ENCODE results near the gene UQCR11.

The UQCR11 gene

GRCh38 chr19:1585243-1585580 is 20.1 kb downstream of the UQCR11 start:
- no peak for DNase-seq

DNA sequence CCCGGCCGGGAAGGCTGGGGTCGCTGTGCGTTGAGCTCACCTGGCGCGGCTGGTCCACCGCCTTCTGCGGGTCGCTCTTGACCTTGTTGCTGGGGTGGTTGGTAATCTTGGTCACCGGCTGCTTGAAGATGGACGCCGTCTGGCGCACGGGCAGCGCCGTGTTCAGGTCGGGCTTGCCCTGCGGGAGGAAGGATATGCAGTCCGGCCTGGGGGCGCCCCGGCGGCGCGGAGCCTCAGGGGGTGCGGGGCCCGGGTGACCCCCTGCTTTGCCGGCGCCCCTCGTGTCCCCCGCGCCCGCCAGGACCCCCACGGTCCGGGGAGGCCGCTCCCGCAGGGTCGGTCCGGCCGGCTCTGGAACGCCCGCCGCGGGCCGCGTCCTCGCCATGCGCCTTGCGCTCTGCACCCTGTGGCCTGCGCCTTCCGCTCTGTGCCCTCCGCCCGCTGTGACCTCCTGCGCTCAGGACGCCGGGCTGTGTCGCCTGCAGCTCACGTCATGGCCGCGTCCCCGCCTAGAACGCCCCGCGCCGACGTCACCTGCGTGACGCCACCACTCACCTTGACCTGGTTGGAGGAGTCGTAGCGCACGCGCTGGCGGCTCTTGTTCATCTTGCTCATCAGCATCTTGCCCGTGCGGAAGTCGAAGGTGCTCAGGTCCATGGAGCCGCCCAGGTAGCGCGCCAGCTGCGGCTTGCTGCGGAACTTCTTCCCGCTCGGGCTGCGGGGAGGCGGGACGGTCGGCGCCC is 20.6 kb downstream of the UQCR11 start:
- DNase-seq, result no peak

GRCh38 chr19:1582201-1582600 is 23.1 kb downstream of the UQCR11 start:
- DNase-seq, result no peak

DNA sequence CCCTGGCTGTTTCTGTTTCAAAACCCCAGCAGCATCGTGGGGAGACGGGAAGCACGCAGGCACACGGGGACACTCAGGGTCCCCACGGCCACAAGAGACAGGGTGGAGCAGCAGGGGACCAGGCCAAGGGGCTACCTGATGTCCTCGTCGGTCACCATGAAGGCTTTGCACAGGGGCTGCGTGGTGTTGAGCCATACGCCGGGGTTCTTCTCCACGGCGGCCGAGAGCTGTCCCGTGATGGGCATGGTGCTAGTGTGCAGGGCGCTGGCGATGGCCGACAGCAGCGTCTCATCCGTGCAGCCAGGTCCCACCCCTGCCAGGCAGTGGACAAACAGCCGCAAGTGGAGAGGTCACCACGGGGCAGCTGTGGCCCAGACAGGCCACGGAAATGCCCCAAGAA is 24.3 kb downstream of the UQCR11 start:
- DNase-seq, result no peak

DNA sequence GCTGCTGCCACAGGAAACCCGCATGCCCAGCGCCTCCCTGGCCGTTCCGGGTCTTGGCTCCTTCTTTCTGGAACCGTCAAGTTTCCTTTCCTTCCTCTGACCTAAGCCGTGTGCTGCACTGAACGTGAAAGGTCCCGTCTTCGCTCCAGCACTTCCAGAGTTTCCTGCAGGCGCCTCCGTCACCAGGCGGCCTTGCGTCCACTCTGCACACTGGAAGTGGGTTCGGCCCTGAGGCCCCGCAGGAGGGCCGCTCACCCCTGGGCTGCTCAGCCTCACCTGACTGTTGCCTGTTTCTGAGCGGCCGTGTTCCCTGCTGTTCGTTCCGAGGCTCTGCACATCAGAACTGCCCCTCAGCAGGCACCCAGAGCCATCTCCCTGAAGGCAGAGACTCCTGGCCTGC is 24.9 kb downstream of the UQCR11 start:
- DNase-seq, result no peak

GRCh38 chr19:1579222-1579621 is 26.0 kb downstream of the UQCR11 start:
- DNase-seq, result no peak

DNA sequence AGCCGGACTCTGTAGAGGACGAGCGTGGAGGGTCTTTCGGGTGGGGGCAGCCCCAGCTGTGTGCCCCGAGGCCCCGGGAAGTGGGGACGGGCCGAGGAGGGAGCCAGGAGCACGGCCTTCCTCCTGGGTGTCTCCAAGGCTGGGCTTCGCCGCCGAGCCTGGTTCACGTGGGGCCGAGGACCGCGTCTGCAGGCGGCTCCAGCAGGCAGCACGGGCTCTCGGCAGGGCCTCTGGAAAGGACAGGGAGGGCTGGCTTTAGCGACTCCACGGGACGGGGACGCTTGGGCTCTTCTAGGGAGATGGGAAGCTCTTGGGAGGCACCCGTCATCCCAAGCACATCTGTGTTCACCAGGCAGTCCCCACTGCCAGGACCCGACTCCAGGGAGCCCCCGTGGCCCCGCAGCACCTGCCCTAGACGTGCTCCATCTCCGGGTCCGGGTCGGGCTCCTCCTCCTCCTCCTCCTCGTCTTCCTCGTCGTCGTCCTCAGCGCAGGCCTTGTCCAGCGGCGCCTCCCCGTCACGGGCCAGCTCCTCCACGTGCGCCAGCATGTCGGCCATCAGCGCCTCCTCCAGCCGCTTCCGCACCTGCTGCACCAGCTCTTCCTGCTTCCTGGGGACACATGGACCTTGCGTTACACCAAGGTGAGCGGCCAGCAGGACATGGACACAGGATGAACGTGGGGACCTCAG is 27.2 kb downstream of the UQCR11 start:
- DNase-seq, result no peak

DNA sequence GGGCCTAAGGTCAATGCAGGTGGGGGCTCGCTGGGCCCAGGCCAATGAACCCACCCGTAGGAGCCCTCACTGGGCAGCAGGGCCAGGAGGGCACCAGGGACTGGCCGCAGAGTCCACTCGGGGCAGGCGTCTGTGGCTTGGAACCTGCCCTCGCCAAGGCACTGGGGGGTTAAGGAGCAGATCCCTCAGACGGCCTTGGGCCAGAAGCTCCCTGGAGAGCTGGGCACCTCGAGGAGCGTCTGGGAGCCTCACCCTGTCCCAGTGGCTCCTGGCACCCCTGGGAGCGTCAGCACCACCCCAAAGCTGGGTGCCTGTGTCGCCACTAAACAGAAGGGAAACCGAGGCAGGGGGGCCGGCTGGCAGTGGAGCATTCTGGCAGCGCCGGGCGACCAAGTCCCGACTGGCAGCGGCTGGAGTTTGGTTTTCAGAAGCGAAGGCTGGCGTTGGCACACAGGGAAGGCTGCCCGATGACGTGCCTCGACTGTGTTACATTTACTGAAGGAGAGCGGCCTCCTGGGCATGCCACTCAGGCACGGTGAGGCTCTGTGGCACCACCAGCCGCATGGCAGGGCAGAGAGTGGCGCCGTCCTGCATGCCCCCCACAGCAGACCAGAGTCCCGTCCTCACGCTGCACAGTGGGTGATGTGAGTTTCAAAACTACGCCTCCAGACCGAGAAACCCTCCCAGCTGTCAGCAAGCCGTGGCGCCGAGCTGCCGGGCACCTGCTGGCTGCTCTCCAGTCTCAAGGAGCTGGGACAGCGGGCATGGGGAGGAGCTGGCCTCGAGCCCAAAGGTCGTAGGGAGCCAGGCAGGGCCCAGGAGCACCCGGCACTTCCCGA is 28.0 kb downstream of the UQCR11 start:
- no peak for DNase-seq

GRCh38 chr19:1576242-1577089 is 28.8 kb downstream of the UQCR11 start:
- DNase-seq, result no peak

DNA sequence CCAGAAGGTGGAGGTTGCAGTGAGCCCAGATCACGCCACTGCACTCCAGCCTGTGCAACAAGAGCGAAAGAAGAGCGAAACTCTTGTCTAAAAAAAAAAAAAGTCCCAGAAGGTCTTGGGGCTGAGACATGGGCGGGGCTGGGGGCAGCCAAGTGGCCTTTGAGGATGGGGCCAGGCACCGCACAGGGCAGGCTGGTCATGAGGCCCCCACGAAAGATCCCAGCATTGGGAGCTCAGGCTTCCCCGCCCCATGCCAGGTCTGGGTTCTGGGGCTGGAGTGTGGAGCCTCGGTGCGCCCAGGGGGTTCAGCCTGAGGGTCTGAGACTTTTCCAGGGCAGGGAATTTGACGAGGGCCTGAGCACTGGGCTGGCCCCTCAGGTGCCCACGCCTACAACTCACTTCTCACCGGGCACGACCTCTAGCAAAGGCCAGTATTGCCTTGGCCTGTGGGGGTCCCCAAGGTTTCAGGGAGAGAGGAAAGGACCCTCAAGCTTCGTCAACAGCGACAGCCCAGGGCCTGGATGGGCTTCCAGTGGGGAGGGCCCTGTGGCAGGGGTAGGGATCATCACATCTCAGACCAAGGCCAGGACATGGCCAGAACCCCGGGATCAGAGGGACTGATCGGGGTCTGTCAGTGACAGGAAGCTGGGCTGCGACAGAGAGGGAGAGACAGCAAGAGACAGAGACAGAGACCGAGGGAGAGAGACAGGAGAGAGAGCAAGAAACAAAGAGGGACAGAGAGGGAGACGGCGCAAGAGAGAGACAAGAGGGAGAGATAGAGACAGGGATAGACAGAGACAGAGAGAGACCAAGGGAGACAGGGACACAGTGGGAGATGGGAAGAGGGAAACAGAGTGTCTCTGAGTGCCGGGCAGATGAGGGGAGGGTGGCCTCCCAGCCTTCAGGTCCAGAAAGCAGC is 29.7 kb downstream of the UQCR11 start:
- DNase-seq, result no peak

GRCh38 chr19:1574354-1575136 is 30.7 kb downstream of the UQCR11 start:
- no peak for DNase-seq

DNA sequence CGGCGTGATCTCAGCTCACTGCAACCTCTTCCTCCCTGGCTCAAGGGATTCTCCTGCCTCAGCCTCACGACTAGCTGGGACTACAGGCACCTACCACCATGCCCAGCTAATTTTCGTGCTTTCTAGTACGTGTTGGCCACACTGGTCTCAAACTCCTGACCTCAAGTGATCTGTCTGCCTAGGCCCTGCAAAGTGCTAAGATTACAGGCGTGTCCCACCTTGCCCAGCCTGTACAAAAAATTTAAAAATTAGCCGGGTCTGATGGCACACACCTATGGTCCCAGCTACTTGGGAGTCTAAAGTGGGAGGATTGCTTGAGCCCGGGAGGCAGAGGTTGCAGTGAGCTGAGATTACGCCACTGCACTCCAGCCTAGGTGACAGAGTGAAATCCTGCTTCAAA is 32.5 kb downstream of the UQCR11 start:
- DNase-seq, result no peak

DNA sequence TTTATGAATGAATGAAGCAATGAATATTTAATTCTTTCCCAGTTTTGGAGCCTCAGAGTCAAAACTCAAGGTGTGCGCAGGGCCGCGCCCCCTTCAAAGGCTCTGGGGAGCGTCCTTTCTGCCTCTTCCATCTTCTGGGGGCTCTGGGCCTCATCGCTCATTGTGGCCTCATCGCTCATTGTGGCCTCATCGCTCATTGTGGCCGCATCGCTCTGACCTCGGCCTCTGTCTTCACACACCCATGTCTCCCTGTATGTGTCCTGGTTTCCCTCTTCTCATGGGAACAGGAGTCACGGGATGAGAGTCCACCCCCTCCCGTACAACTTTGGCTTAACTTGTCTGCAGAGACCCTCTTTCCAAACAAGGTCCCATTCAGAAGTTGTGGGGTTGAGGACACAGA is 33.9 kb downstream of the UQCR11 start:
- no peak for DNase-seq

DNA sequence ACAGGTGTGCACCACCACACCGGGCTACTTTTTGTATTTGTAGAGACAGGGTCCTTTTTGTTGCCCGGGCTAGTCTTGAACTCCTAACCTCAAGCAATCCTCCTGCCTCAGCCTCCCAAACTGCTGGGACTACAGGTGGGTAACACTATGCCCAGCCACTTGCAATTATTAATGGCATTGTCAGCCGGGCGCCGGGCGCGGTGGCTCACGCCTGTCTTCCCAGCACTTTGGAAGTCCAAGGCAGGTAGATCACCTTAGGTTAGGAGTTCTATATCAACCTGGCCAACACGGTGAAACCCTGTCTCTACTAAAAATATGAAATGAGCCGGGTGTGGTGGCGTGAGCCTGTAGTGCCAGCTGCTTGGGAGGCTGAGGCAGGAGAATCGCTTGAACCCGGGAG is 34.4 kb downstream of the UQCR11 start:
- DNase-seq, result no peak

- DNase-seq, result no peak
Observed at GRCh38 chr19:1569997-1570396, 35.3 kb downstream of the UQCR11 start.

- peak; percentile 80 for DNase-seq
Observed at GRCh38 chr19:1568320-1569019, 36.8 kb downstream of the UQCR11 start, which contains the start of gene MEX3D. MEX3D (minus strand) TSS chr19:1568325; CDS start chr19:1568058, 267 bp downstream.

- DNase-seq, result no peak
Observed at GRCh38 chr19:1567848-1568227, 37.4 kb downstream of the UQCR11 start.

- DNase-seq, result no peak
Observed at GRCh38 chr19:1567116-1567847, 38.0 kb downstream of the UQCR11 start.

DNA sequence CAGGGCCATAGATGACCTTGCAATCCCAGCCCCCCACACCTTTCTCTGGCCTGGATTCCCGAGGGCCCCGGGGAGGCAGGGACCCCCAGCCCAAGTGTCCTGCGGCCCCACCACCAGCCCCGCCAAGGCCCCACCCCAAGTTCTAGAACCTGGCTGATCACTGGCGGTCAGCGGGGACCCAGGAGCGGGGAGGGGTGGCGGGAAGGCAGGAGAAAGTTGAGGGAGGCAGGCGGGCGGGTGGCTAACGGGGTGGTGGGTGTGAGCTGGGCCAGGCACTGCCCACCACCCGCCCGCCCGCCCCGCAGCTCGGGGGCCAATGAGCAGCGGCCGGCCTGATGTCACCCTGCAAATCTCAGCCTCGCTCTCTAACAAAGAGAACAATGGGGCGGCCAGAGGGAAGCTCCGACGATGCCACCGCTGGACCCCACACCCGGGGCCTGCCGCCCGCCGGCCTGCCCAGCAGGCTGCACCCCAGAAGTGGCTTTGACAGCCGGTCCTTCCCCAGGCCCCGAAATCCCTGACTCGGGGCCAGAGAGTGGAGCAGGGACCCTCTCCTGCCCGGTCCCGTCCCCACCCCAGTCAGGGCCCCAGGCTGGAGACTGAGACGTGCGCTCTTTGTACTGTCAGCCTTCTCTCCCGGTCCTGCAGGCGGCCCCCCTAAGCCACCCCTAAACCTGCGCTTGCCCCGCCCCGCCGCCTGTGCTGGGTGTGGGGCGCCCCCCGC is 38.7 kb downstream of the UQCR11 start:
- no peak for DNase-seq

Measured in activated gamma-delta T cell treated with Interleukin-2 at 50 U/mL for 16 hours (primary cell).